HG03103 (cell line): ENCODE data around the gene STIM1.
A peak's percentile ranks its signal among the peaks of the same experiment; 100 is the strongest.
"Not testable (repeated sequence)": the region's sequence is repeated elsewhere in the genome, so short reads cannot be mapped to it uniquely, and the experiment has no call there.

Source experiments
- ATAC-seq: cut with Tn5 transposase; IDR thresholded peaks from one replicate; pipeline ENCODE4 v1.9.1; 2021; ENCODE audit warnings: low read depth; ENCODE audit not compliant: unreplicated experiment

STIM1 gene

GRCh38 chr11:3879216-3879966 is 23.9 kb downstream of the STIM1 start:
- ATAC-seq, result peak; percentile 30

GRCh38 chr11:3879967-3880542 is 24.6 kb downstream of the STIM1 start:
- ATAC-seq, result peak; percentile 31

GRCh38 chr11:3880724-3881123 is 25.3 kb downstream of the STIM1 start:
- peak; percentile 41 for ATAC-seq

GRCh38 chr11:3882655-3883054 is 27.2 kb downstream of the STIM1 start:
- ATAC-seq, result no peak

GRCh38 chr11:3885855-3886254 is 30.4 kb downstream of the STIM1 start:
- no peak for ATAC-seq

GRCh38 chr11:3886985-3887384 is 31.5 kb downstream of the STIM1 start:
- no peak for ATAC-seq

GRCh38 chr11:3888876-3889275 is 33.4 kb downstream of the STIM1 start:
- ATAC-seq, result no peak

- no peak for ATAC-seq
These were observed 34.5 kb downstream of the STIM1 start for GRCh38 chr11:3890014-3890413.

- no peak for ATAC-seq
These were observed 35.3 kb downstream of the STIM1 start for GRCh38 chr11:3890806-3891205.

- no peak for ATAC-seq
These were observed 36.3 kb downstream of the STIM1 start for GRCh38 chr11:3891751-3892150.

GRCh38 chr11:3892156-3892555 is 36.7 kb downstream of the STIM1 start:
- no peak for ATAC-seq

GRCh38 chr11:3893311-3893710 is 37.8 kb downstream of the STIM1 start:
- no peak for ATAC-seq

- peak; percentile 98 for ATAC-seq
These were observed 38.8 kb downstream of the STIM1 start for GRCh38 chr11:3894128-3894731.

GRCh38 chr11:3896644-3897043 is 41.2 kb downstream of the STIM1 start:
- no peak for ATAC-seq

- not testable (repeated sequence) for ATAC-seq
These were observed 44.8 kb downstream of the STIM1 start for GRCh38 chr11:3900230-3900629.

GRCh38 chr11:3901249-3902025 is 46.0 kb downstream of the STIM1 start:
- ATAC-seq, result no peak

- no peak for ATAC-seq
These were observed 47.0 kb downstream of the STIM1 start for GRCh38 chr11:3902441-3902840.

GRCh38 chr11:3903207-3903896 is 47.9 kb downstream of the STIM1 start:
- peak; percentile 45 for ATAC-seq

GRCh38 chr11:3904228-3904627 is 48.8 kb downstream of the STIM1 start:
- ATAC-seq, result no peak

GRCh38 chr11:3905080-3905953 is 49.9 kb downstream of the STIM1 start:
- ATAC-seq, result peak; percentile 79
